Esophagus (tissue), 2 donors: ENCODE data around the gene C6orf120. TPM values are rescaled to one million over a fixed set of nuclear protein-coding genes. Genes with fewer than 3 reads are reported as not detected.

Experiments
- H3K27ac ChIP-seq, 2 donors: one replicate each; pipeline ENCODE4 v1.5.1; 2013; ENCODE audit warnings: low read depth in 2 of 2, mild to moderate bottlenecking in 2 of 2, inconsistent platforms in 1 of 2, low read length in 1 of 2, moderate library complexity in 1 of 2
- H3K27me3 ChIP-seq, 2 donors: one replicate each; pipeline ENCODE4 v1.6.1; 2013; ENCODE audit warnings: low read length in 2 of 2, control low read depth in 1 of 2, mild to moderate bottlenecking in 1 of 2; ENCODE audit not compliant: insufficient read depth in 2 of 2, control insufficient read depth in 1 of 2
- H3K36me3 ChIP-seq, 2 donors: one replicate each; pipeline ENCODE4 v1.6.1; 2013; ENCODE audit warnings: low read length in 1 of 2; ENCODE audit not compliant: control insufficient read depth in 2 of 2, insufficient read depth in 2 of 2
- H3K4me1 ChIP-seq, 2 donors: one replicate each; pipeline ENCODE4 v1.6.1; 2013; ENCODE audit warnings: low read length in 1 of 2; ENCODE audit not compliant: control insufficient read depth in 2 of 2, insufficient read depth in 2 of 2
- H3K4me3 ChIP-seq, 2 donors: one replicate each; pipeline ENCODE4 v1.5.1; 2013; ENCODE audit warnings: low read length in 2 of 2, mild to moderate bottlenecking in 2 of 2, low read depth in 1 of 2, moderate library complexity in 1 of 2
- H3K9me3 ChIP-seq, 2 donors: one replicate each; pipeline ENCODE4 v1.6.1; 2013; ENCODE audit warnings: mild to moderate bottlenecking in 2 of 2, low read depth in 1 of 2, low read length in 1 of 2, moderate library complexity in 1 of 2; ENCODE audit not compliant: control insufficient read depth in 2 of 2, insufficient read depth in 1 of 2
- WGBS, 2 donors: extraction: QIAGEN DNeasy Blood & Tissue Kit; methylation state at CpG; one replicate each; pipeline ENCODE4 v1.1.7; 2013; 5-methylcytosine and 5-hydroxymethylcytosine counted together
- polyA plus RNA-seq, 2 donors: library from polyadenylated mRNA; stranded (reverse); fragments of 200-250 nt; gene quantifications; one replicate each; pipeline ENCODE4 v1.2.3, GENCODE V29; 2013
- donor health status: healthy with polysubstance abuse.
- donor health status: Bipolar disorder and iron deficiency.

C6orf120 gene
- polyA plus RNA-seq, 2 donors: 3.4 to 7.3 TPM

DNA sequence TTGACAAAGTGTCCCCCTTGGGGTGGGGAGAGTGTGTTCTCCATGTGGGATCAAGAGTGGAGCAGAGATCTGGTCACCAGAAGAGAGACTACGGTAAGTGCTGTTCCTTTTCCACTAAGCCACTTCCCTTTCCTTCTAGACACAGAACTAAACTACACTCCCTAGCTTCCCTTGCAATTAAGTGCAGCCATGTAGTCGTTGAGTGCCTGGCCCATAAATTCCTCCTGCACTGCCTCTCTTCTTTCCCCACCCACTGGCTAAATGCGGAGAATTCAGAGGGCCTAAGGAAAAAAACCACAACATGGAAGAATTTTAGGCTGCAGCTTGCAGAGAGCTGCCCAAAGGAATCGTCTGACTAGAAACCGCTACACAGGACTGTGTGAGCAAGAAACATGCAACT, 1.6 kb upstream of the C6orf120 start:
- H3K27ac ChIP-seq: peak overlapping the region in 1 of 2 donors; percentile 15
- H3K4me1 ChIP-seq: peaks cover 0 to 17% of the 10 kb centered on the region in 2 donors
- 50 to 51% methylated on average over 5 of the region's 5 CpGs for WGBS, 2 donors
- no peaks in the 10 kb centered on the region for H3K36me3 ChIP-seq
- H3K4me3 ChIP-seq: no peak overlapping the region
- H3K9me3 ChIP-seq: no peaks in the 10 kb centered on the region
- H3K27me3 ChIP-seq: no peaks in the 10 kb centered on the region

DNA sequence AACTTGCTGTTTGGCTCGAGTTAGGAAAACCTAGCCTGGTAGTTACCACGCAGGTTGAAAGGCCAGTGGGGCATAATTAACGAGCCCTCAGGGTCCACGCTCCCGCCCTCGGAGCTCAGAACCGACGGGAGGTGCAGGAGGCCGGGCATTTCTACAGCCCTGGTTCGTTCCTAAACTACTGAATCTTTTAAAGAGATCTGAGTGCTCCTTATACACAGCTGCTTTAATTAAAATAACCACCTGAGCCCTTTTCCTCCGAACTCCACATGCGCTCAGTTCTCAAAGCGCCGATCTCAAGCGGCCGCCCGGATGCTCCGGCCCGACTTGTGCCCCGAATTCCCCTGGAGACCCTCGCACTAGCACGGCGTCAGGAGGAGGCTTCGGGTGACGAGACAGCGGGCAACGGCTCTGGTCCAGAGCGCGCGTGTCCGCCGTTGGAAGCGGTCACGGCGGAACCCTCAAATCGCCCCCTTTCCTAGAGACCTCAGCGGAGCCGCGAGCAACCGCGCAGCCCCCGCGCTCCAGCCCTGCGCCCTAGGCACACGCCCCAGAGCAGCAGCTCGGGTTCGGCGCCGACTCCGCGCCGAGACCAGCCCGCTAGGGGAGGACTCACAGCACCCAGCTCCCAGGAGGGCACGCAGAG, 494 bp upstream of the C6orf120 start:
- Histone ChIP-seq H3K27me3 (no peaks in the 10 kb centered on the region), H3K36me3 (no peaks in the 10 kb centered on the region), H3K27ac (peak overlapping the region; percentile 96), H3K4me1 (peaks cover 0 to 17% of the 10 kb centered on the region in 2 donors), H3K9me3 (no peaks in the 10 kb centered on the region), H3K4me3 (peak overlapping the region; percentile 87 to 100)
- WGBS, 2 donors: 0% methylated on average over 42 to 54 of the region's 54 CpGs

DNA sequence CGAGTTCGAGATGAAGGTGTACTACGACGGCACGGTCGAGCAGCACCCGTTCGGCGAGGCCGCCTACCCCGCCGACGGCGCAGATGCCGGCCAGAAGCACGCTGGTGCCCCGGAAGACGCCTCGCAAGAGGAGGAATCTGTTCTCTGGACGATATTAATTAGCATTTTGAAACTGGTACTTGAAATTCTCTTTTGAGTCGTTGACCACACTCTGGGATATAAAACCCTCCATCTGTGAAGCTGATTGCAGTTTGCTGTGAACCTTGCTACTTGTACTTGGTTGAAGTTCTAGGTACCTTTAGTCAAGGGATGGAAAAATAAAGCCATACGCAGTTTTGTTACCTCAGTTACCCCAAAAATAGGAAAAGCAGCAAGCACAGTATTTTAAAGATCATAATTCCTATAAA, 917 bp downstream of the C6orf120 start:
- 2 to 3% methylated on average over 22 of the region's 22 CpGs for WGBS, 2 donors
- H3K27me3 ChIP-seq: no peaks in the 10 kb centered on the region
- peaks cover 0 to 17% of the 10 kb centered on the region in 2 donors for H3K4me1 ChIP-seq
- H3K4me3 ChIP-seq: peak overlapping the region; percentile 87 to 100
- no peaks in the 10 kb centered on the region for H3K36me3 ChIP-seq
- H3K27ac ChIP-seq: peak overlapping the region; percentile 96
- no peaks in the 10 kb centered on the region for H3K9me3 ChIP-seq

GRCh38 chr6:169707772-169708171, 5.8 kb downstream of the C6orf120 start:
- Histone ChIP-seq H3K4me3 (no peak overlapping the region), H3K4me1 (peaks cover 0 to under 1% of the 10 kb centered on the region in 2 donors), H3K27ac (no peak overlapping the region), H3K9me3 (no peaks in the 10 kb centered on the region), H3K36me3 (no peaks in the 10 kb centered on the region), H3K27me3 (no peaks in the 10 kb centered on the region)
- 91 to 98% methylated on average over 2 of the region's 2 CpGs for WGBS, 2 donors

- H3K9me3 ChIP-seq: no peaks in the 10 kb centered on the region
- no peaks in the 10 kb centered on the region for H3K27me3 ChIP-seq
- no peaks in the 10 kb centered on the region for H3K4me1 ChIP-seq
- no peak overlapping the region for H3K27ac ChIP-seq
- peaks cover 0 to 4% of the 10 kb centered on the region in 2 donors for H3K36me3 ChIP-seq
- no peak overlapping the region for H3K4me3 ChIP-seq
These were observed 7.4 kb downstream of the C6orf120 start for GRCh38 chr6:169709293-169709692.

DNA sequence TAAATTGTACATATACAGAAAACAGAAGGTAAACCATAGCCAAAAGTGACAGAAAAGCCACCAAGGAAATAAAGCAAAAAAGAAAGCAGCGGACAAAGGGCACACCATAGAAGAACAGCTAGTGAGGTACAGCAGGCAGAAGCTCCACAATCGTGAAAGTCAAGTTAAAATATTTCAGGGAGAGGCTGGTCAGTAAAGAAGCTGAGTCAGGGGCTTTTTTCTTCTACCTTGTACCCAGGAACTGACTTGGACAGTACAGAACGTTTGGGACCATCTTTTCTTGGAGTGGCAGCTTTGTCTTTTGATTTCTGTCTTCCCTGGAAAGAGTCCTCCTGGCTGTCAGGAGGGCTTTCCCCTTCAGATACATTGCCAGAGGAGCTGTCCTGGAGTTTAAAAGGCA, 8.1 kb downstream of the C6orf120 start:
- H3K36me3 ChIP-seq: peaks cover 0 to 4% of the 10 kb centered on the region in 2 donors
- WGBS, 2 donors: 72 to 76% methylated on average over 3 of the region's 3 CpGs
- H3K4me3 ChIP-seq: no peak overlapping the region
- H3K27me3 ChIP-seq: no peaks in the 10 kb centered on the region
- no peaks in the 10 kb centered on the region for H3K9me3 ChIP-seq
- no peak overlapping the region for H3K27ac ChIP-seq
- H3K4me1 ChIP-seq: no peaks in the 10 kb centered on the region

DNA sequence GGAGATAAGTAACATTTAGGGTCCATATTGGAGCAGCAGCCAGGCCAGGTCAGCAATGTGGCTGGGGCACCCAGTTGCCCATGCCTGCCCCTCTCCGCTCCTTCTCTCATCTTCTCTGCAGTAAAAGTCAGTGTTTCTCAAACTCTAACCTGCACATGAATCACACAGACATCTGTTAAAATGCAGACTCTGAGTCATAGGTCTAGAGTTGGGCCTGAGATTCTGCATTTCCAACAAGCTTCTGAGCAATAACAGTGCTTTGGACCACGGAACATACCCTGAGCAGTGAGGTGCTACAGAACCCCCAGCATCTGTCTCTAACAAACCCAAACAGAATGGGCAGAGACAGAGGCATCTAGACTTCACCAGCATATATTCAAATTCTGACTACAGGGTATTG, 12.3 kb downstream of the C6orf120 start:
- H3K9me3 ChIP-seq: no peaks in the 10 kb centered on the region
- H3K27ac ChIP-seq: no peak overlapping the region
- no peaks in the 10 kb centered on the region for H3K27me3 ChIP-seq
- H3K36me3 ChIP-seq: peaks cover 0 to 10% of the 10 kb centered on the region in 2 donors
- no peak overlapping the region for H3K4me3 ChIP-seq
- no peaks in the 10 kb centered on the region for H3K4me1 ChIP-seq
- 94 to 95% methylated on average over 2 of the region's 2 CpGs for WGBS, 2 donors

- Histone ChIP-seq H3K4me1 (no peaks in the 10 kb centered on the region), H3K36me3 (peaks cover 0 to 10% of the 10 kb centered on the region in 2 donors), H3K27ac (no peak overlapping the region), H3K27me3 (no peaks in the 10 kb centered on the region), H3K4me3 (no peak overlapping the region), H3K9me3 (no peaks in the 10 kb centered on the region)
- WGBS, 2 donors: 91 to 95% methylated on average over 9 of the region's 9 CpGs
These were observed 12.7 kb downstream of the C6orf120 start for GRCh38 chr6:169714595-169714994.

GRCh38 chr6:169719117-169719516, 17.2 kb downstream of the C6orf120 start:
- Histone ChIP-seq H3K4me1 (peaks cover 0 to 2% of the 10 kb centered on the region in 2 donors), H3K27me3 (no peaks in the 10 kb centered on the region), H3K27ac (no peak overlapping the region), H3K9me3 (no peaks in the 10 kb centered on the region), H3K36me3 (peaks cover 0 to 8% of the 10 kb centered on the region in 2 donors), H3K4me3 (no peak overlapping the region)
- 90 to 91% methylated on average over 4 of the region's 4 CpGs for WGBS, 2 donors

DNA sequence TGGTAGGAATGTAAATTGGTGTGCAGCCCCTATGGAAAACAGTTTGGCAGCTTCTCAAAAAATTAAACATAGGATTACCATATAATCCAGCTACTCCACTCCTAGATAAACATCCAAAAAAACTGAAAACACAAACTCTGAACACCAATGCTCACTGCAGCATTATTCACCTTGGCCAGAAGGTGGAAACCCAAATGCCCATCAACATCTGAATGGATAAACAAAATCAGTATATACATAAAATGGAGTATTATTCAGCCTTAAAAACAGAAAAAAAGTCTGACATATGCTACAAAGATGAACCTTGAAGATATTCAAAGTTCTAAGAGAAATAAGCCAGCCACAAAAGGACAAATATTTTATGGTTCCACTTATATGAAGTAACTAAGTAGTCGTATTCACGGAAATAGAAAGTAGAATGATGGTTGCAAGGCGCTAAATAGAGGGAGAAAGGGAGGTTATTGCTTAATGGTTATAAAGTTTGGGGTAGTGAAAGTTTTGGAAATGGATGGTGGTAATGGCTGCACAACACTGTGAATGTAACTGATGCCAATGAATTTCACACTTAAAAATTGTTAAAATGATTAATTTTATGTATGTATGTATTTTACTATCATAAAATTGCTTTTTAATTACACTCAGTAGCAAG, 18.4 kb downstream of the C6orf120 start:
- Histone ChIP-seq H3K36me3 (peaks cover 0 to 4% of the 10 kb centered on the region in 2 donors), H3K9me3 (no peaks in the 10 kb centered on the region), H3K27ac (no peak overlapping the region), H3K4me3 (no peak overlapping the region), H3K4me1 (peaks cover 0 to 2% of the 10 kb centered on the region in 2 donors), H3K27me3 (no peaks in the 10 kb centered on the region)
- 97 to 99% methylated on average over 3 of the region's 3 CpGs for WGBS, 2 donors
